NCI-H2196 treated with DMSO at 0.1 percent for 48 hours (cell line): ENCODE measurements around the gene MBD2.
"Not testable (repeated sequence)": the region's sequence is repeated elsewhere in the genome, so short reads cannot be mapped to it uniquely, and the experiment has no call there.

Experiments
- DNase-seq: peaks from one replicate; lab custom pipeline; 2025; ENCODE audit not compliant: unreplicated experiment; lab: John Stamatoyannopoulos, UW

Gene MBD2

GRCh38 chr18:54224379-54225014, at the start of gene MBD2:
TSS of gene MBD2 (minus strand) at chr18:54224669. CDS start at chr18:54224559, 110 bp downstream.
- DNase-seq: peak; percentile 89

- DNase-seq: peak; percentile 31
Observed at GRCh38 chr18:54269893-54270844, 45.7 kb upstream of the MBD2 start.

GRCh38 chr18:54268751-54269150, 44.3 kb upstream of the MBD2 start:
- DNase-seq: no peak

GRCh38 chr18:54267701-54268100, 43.2 kb upstream of the MBD2 start:
- DNase-seq: no peak

GRCh38 chr18:54263904-54264336, 39.5 kb upstream of the MBD2 start:
- DNase-seq: no peak

- DNase-seq: no peak
Observed at GRCh38 chr18:54261894-54262293, 37.4 kb upstream of the MBD2 start.

GRCh38 chr18:54260396-54261072, 36.1 kb upstream of the MBD2 start:
- DNase-seq: no peak

GRCh38 chr18:54257818-54258217, 33.3 kb upstream of the MBD2 start:
- DNase-seq: not testable (repeated sequence)

- no peak for DNase-seq
Observed at GRCh38 chr18:54257015-54257414, 32.5 kb upstream of the MBD2 start.

- no peak for DNase-seq
Observed at GRCh38 chr18:54255141-54255540, 30.7 kb upstream of the MBD2 start.

- DNase-seq: no peak
Observed at GRCh38 chr18:54254265-54254758, 29.8 kb upstream of the MBD2 start.

- DNase-seq: no peak
Observed at GRCh38 chr18:54251606-54252390, 27.3 kb upstream of the MBD2 start.

- DNase-seq: no peak
Observed at GRCh38 chr18:54250846-54251261, 26.4 kb upstream of the MBD2 start.

GRCh38 chr18:54247511-54248175, 23.2 kb upstream of the MBD2 start:
- DNase-seq: no peak

- no peak for DNase-seq
Observed at GRCh38 chr18:54242327-54242726, 17.9 kb upstream of the MBD2 start.

GRCh38 chr18:54241483-54241882, 17.0 kb upstream of the MBD2 start:
- DNase-seq: no peak

- no peak for DNase-seq
Observed at GRCh38 chr18:54240629-54241107, 16.2 kb upstream of the MBD2 start.

- no peak for DNase-seq
Observed at GRCh38 chr18:54239601-54240000, 15.1 kb upstream of the MBD2 start.

GRCh38 chr18:54239091-54239490, 14.6 kb upstream of the MBD2 start:
- DNase-seq: no peak
